ENCODE data around the gene MSGN1. TPM values are rescaled to one million over a fixed set of nuclear protein-coding genes. Genes with fewer than 3 reads are reported as not detected.

MSGN1 gene
- total RNA-seq, 1 experiment from 2014 or later, result not detected

- POLR2A ChIA-PET, result no interaction called here
Measured at GRCh38 chr2:17850151-17850550, 33.9 kb downstream of the MSGN1 start.

More at GRCh38 chr2:17850151-17850550, 33.9 kb downstream of the MSGN1 start:
- no peak overlapping the region for H2AFZ ChIP-seq (ENCODE audit: low read depth, low read length, poor library complexity, severe bottlenecking)
- H3K4me2 ChIP-seq (ENCODE audit: low read length), result no peak overlapping the region
- H4K20me1 ChIP-seq (ENCODE audit: insufficient read depth), result no peaks in the 10 kb centered on the region
- no peaks in the 10 kb centered on the region for H3K36me3 ChIP-seq (ENCODE audit: control insufficient read depth in 1 of 2, insufficient read depth in 2 of 2, low read length in 2 of 2)
- intact Hi-C loops (cut with micrococcal nuclease), result loop anchor here (2.0 kb wide), 2 partner anchors 69 to 379 kb away; no protein-coding TSS in a partner anchor
- H3K27me3 ChIP-seq (ENCODE audit: insufficient read depth, low read length), result peaks cover 8% of the 10 kb centered on the region
- BruUV-seq (replicated peaks), result no TSS peak
- DNase-seq (ENCODE audit: low read depth, low spot score) (no peak), ATAC-seq (no peak)
- CTCF ChIA-PET, result interaction anchor here (1.2 to 3.3 kb wide), 4 partner anchors 68 to 529 kb away, joined by 3 to 16 read pairs (median 3); no protein-coding TSS in a partner anchor
- H3K9me3 ChIP-seq (ENCODE audit: control insufficient read depth in 1 of 2, insufficient read depth in 1 of 2, low read depth in 1 of 2, low read length in 2 of 2), result no peaks in the 10 kb centered on the region
- no peaks in the 10 kb centered on the region for H3K9me2 ChIP-seq (ENCODE audit: insufficient read depth)
- no peaks in the 10 kb centered on the region for H3K79me2 ChIP-seq (ENCODE audit: insufficient read depth, low read length)
- no peak overlapping the region for H3K4me3 ChIP-seq (replicated peaks in 1 of 2; ENCODE audit: low read depth in 1 of 2, low read length in 2 of 2)
- H3K4me1 ChIP-seq (ENCODE audit: control insufficient read depth in 1 of 2, insufficient read depth in 2 of 2, low read length in 2 of 2), result no peaks in the 10 kb centered on the region
- TF ChIP-seq RAD21 (IDR thresholded peaks at IDR 0.05; ENCODE audit: low read depth), result no peak
- no peak for TF ChIP-seq SP1 (IDR thresholded peaks at IDR 0.05; ENCODE audit: low read depth)
- TF ChIP-seq CBX3 (IDR thresholded peaks at IDR 0.05; ENCODE audit: low read depth), result no peak
- TF ChIP-seq EGR1 (IDR thresholded peaks at IDR 0.05; ENCODE audit: low read depth), result no peak
- TF ChIP-seq SRF (IDR thresholded peaks at IDR 0.05; ENCODE audit: low read depth), result no peak
- TF ChIP-seq MAX (IDR thresholded peaks at IDR 0.05), result no peak
- TF ChIP-seq ZFX (IDR thresholded peaks at IDR 0.05), result no peak
- no peak for TF ChIP-seq EZH2 (IDR thresholded peaks at IDR 0.05)
- no peak for TF ChIP-seq FOSL1 (IDR thresholded peaks at IDR 0.05; ENCODE audit: low read depth)
- TF ChIP-seq CTCF (IDR thresholded peaks at IDR 0.05 in 2 of 3, conservative IDR thresholded peaks at IDR 0.05 in 1 of 3; ENCODE audit: borderline replicate concordance in 1 of 3, insufficient read depth in 1 of 3, low read depth in 2 of 3, low read length in 2 of 3), result no peak
- no peak for TF ChIP-seq TCF7L2 (IDR thresholded peaks at IDR 0.05; ENCODE audit: borderline replicate concordance, extremely low read depth, insufficient read depth, insufficient read length)
- TF ChIP-seq JUND (IDR thresholded peaks at IDR 0.05), result no peak
- RAD21 ChIA-PET (ENCODE audit: low non-redundant PET in 1 of 2, low total read pairs in 2 of 2, uncharacterized antibody in 2 of 2, unreplicated experiment in 2 of 2), result no interaction called here
- no peak overlapping the region for H3K9ac ChIP-seq (ENCODE audit: low read length)
- no peak overlapping the region for H3K27ac ChIP-seq (ENCODE audit: low read depth, low read length)

Data from HCT116 (cell line).